Measurements from ENCODE around the gene ABHD12B. TPM values are rescaled to one million over a fixed set of nuclear protein-coding genes. Genes with fewer than 3 reads are reported as not detected.

The ABHD12B gene
- total and polyA plus RNA-seq, 2 of the 13 experiments (the other 11 are each of a cell fraction or from before 2014, with no cell fraction given): not detected

DNA sequence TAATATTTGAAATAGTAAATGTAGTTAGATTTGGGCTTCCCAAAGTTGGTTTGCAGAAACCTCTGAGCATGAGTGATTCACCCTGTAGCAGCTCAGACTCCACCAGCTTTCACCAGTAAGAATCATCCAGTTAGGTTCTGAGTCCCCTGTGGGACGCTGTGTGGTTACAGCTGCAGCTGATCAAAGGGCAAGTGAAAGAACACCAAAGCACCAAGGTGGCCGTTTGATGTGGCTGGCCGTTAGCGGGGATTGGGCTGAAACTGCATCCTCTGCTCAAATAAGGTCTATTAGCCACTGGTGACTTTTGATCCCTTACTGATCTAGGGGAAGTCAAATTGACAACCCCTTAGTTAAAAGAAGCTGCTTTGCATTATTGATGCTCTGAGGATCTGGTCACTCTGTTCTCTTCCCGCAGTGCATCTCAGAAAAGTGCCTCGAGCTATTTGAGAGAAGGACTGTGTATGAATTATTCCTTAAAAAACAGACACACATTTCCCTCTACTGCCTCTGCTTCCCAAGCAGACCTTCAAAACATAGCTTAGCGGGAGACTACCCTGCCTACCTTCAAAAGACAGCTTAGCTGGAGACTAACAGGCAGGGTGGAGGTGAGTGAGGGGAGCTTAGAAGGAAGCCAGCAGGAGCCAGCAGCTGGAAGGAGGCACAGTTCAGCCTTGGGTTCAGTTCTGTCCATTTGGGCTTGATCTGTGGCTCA lies 3.7 kb downstream of the ABHD12B start (continued):
- TF ChIP-seq, protein P1, sequence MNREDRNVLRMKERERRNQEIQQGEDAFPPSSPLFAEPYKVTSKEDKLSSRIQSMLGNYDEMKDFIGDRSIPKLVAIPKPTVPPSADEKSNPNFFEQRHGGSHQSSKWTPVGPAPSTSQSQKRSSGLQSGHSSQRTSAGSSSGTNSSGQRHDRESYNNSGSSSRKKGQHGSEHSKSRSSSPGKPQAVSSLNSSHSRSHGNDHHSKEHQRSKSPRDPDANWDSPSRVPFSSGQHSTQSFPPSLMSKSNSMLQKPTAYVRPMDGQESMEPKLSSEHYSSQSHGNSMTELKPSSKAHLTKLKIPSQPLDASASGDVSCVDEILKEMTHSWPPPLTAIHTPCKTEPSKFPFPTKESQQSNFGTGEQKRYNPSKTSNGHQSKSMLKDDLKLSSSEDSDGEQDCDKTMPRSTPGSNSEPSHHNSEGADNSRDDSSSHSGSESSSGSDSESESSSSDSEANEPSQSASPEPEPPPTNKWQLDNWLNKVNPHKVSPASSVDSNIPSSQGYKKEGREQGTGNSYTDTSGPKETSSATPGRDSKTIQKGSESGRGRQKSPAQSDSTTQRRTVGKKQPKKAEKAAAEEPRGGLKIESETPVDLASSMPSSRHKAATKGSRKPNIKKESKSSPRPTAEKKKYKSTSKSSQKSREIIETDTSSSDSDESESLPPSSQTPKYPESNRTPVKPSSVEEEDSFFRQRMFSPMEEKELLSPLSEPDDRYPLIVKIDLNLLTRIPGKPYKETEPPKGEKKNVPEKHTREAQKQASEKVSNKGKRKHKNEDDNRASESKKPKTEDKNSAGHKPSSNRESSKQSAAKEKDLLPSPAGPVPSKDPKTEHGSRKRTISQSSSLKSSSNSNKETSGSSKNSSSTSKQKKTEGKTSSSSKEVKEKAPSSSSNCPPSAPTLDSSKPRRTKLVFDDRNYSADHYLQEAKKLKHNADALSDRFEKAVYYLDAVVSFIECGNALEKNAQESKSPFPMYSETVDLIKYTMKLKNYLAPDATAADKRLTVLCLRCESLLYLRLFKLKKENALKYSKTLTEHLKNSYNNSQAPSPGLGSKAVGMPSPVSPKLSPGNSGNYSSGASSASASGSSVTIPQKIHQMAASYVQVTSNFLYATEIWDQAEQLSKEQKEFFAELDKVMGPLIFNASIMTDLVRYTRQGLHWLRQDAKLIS (CRISPR knock-in tag; IDR thresholded peaks at IDR 0.05): no peak
- TF ChIP-seq, protein P2, sequence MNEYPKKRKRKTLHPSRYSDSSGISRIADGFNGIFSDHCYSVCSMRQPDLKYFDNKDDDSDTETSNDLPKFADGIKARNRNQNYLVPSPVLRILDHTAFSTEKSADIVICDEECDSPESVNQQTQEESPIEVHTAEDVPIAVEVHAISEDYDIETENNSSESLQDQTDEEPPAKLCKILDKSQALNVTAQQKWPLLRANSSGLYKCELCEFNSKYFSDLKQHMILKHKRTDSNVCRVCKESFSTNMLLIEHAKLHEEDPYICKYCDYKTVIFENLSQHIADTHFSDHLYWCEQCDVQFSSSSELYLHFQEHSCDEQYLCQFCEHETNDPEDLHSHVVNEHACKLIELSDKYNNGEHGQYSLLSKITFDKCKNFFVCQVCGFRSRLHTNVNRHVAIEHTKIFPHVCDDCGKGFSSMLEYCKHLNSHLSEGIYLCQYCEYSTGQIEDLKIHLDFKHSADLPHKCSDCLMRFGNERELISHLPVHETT (CRISPR knock-in tag; conservative IDR thresholded peaks at IDR 0.05): no peak
- no peak for TF ChIP-seq ZNF335 (CRISPR knock-in tag; IDR thresholded peaks at IDR 0.05)
- TF ChIP-seq, protein P3, sequence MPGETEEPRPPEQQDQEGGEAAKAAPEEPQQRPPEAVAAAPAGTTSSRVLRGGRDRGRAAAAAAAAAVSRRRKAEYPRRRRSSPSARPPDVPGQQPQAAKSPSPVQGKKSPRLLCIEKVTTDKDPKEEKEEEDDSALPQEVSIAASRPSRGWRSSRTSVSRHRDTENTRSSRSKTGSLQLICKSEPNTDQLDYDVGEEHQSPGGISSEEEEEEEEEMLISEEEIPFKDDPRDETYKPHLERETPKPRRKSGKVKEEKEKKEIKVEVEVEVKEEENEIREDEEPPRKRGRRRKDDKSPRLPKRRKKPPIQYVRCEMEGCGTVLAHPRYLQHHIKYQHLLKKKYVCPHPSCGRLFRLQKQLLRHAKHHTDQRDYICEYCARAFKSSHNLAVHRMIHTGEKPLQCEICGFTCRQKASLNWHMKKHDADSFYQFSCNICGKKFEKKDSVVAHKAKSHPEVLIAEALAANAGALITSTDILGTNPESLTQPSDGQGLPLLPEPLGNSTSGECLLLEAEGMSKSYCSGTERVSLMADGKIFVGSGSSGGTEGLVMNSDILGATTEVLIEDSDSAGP (CRISPR knock-in tag; IDR thresholded peaks at IDR 0.05; ENCODE audit: borderline replicate concordance): no peak
- TF ChIP-seq HDAC1 (CRISPR knock-in tag; IDR thresholded peaks at IDR 0.05): peak; percentile 67
- TF ChIP-seq ZNF547 (CRISPR knock-in tag; IDR thresholded peaks at IDR 0.05): no peak
- TF ChIP-seq ZNF124 (CRISPR knock-in tag; IDR thresholded peaks at IDR 0.05): no peak
- TF ChIP-seq, protein P4, sequence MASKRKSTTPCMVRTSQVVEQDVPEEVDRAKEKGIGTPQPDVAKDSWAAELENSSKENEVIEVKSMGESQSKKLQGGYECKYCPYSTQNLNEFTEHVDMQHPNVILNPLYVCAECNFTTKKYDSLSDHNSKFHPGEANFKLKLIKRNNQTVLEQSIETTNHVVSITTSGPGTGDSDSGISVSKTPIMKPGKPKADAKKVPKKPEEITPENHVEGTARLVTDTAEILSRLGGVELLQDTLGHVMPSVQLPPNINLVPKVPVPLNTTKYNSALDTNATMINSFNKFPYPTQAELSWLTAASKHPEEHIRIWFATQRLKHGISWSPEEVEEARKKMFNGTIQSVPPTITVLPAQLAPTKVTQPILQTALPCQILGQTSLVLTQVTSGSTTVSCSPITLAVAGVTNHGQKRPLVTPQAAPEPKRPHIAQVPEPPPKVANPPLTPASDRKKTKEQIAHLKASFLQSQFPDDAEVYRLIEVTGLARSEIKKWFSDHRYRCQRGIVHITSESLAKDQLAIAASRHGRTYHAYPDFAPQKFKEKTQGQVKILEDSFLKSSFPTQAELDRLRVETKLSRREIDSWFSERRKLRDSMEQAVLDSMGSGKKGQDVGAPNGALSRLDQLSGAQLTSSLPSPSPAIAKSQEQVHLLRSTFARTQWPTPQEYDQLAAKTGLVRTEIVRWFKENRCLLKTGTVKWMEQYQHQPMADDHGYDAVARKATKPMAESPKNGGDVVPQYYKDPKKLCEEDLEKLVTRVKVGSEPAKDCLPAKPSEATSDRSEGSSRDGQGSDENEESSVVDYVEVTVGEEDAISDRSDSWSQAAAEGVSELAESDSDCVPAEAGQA (IDR thresholded peaks at IDR 0.05; ENCODE audit: low read depth): no peak
- TF ChIP-seq, protein P4 (CRISPR knock-in tag; IDR thresholded peaks at IDR 0.05; ENCODE audit: borderline replicate concordance): no peak
- TF ChIP-seq, protein P5, sequence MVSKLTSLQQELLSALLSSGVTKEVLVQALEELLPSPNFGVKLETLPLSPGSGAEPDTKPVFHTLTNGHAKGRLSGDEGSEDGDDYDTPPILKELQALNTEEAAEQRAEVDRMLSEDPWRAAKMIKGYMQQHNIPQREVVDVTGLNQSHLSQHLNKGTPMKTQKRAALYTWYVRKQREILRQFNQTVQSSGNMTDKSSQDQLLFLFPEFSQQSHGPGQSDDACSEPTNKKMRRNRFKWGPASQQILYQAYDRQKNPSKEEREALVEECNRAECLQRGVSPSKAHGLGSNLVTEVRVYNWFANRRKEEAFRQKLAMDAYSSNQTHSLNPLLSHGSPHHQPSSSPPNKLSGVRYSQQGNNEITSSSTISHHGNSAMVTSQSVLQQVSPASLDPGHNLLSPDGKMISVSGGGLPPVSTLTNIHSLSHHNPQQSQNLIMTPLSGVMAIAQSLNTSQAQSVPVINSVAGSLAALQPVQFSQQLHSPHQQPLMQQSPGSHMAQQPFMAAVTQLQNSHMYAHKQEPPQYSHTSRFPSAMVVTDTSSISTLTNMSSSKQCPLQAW (CRISPR knock-in tag; IDR thresholded peaks at IDR 0.05): no peak; the same call in 1 of the 2 replicates
- TF ChIP-seq NCOA2 (CRISPR knock-in tag; IDR thresholded peaks at IDR 0.05): peak; percentile 82
- TF ChIP-seq TGIF2 (CRISPR knock-in tag; IDR thresholded peaks at IDR 0.05): no peak
- no peak for TF ChIP-seq NFIB (CRISPR knock-in tag; IDR thresholded peaks at IDR 0.05; ENCODE audit: borderline replicate concordance)
- TF ChIP-seq CREM (IDR thresholded peaks at IDR 0.05): peak; percentile 72
- TF ChIP-seq CREM (CRISPR knock-in tag; IDR thresholded peaks at IDR 0.05): no peak
